Esophagus muscularis mucosa (tissue), 4 donors: ENCODE measurements around the gene RYR1. TPM values are rescaled to one million over a fixed set of nuclear protein-coding genes. Genes with fewer than 3 reads are reported as not detected.

ENCODE experiments used
- DNase-seq: peaks from one replicate; pipeline ENCODE4 v3.0.0-alpha.2; 2017; ENCODE audit errors: extremely low spot score
- H3K27ac ChIP-seq, 4 donors: fragments of 200-600 bp; sonication (generic); replicated peaks in 1 of 4; 1 replicate in 3 of 4; 2 replicates in 1 of 4; pipeline ENCODE4 v1.5.1; 2016 to 2019; ENCODE audit warnings: mild to moderate bottlenecking in 1 of 4
- H3K27me3 ChIP-seq, 4 donors: fragments of 200-600 bp; sonication (generic); one replicate each; pipeline versions ENCODE4 v1.5.1 to v1.6.0; 2016 to 2019
- H3K36me3 ChIP-seq, 4 donors: fragments of 200-600 bp; sonication (generic); one replicate each; pipeline ENCODE4 v1.5.1; 2016 to 2019
- H3K4me1 ChIP-seq, 4 donors: fragments of 200-600 bp; sonication (generic); one replicate each; pipeline ENCODE4 v1.5.1; 2016 to 2019
- H3K4me3 ChIP-seq, 4 donors: fragments of 200-600 bp; sonication (generic); 1 replicate in 2 of 4; 2 replicates in 2 of 4; pipeline ENCODE4 v1.5.1; 2016 to 2019; ENCODE audit warnings: mild to moderate bottlenecking in 4 of 4, moderate library complexity in 1 of 4
- H3K9me3 ChIP-seq, 4 donors: fragments of 200-600 bp; sonication (generic); 1 replicate in 3 of 4; 2 replicates in 1 of 4; pipeline ENCODE4 v1.5.1; 2016 to 2019
- CTCF ChIP-seq, 3 experiments: fragments of 200-600 bp in 2 of 3; fragments of 450-650 bp in 1 of 3; sonication (generic) in 2 of 3; IDR thresholded peaks; one replicate each; pipeline ENCODE4 v1.5.1; 2017 to 2019; ENCODE audit warnings: antibody characterized with exemption in 3 of 3, mild to moderate bottlenecking in 2 of 3, moderate library complexity in 1 of 3
- EP300 ChIP-seq: sonication (generic); formaldehyde crosslinking; IDR thresholded peaks from one replicate; pipeline ENCODE4 v1.6.1; 2017; ENCODE audit warnings: antibody characterized with exemption
- POLR2A ChIP-seq: fragments of 450-650 bp; IDR thresholded peaks from one replicate; pipeline ENCODE4 v1.6.1; 2017; ENCODE audit warnings: antibody characterized with exemption, moderate library complexity, mild to moderate bottlenecking, low read depth
- POLR2AphosphoS5 ChIP-seq, 2 donors: sonication (generic); formaldehyde crosslinking; IDR thresholded peaks; one replicate each; pipeline ENCODE4 v1.6.1; 2017; ENCODE audit warnings: antibody characterized with exemption in 2 of 2
- WGBS: methylation state at CpG from one replicate; pipeline ENCODE4 v1.1.5; 2018; 5-methylcytosine and 5-hydroxymethylcytosine counted together
- intact Hi-C: fragments of 100-400 bp; cut with DNase I; formaldehyde crosslinking; loops from one replicate; pipeline ENCODE4 v1.15.1; 2023
- total RNA-seq, 4 donors: library from RNA; depleted of rRNA; stranded (reverse); fragments of >200 nt; gene quantifications; one replicate each; pipeline versions ENCODE4 v1.1.0 to v1.2.1, GENCODE V29; 2016

The RYR1 gene
- total RNA-seq, 4 donors from 2014 or later, result 0.99 to 4.0 (median 2.7) TPM

- Histone ChIP-seq H3K4me3 (no peak overlapping the region), H3K9me3 (no peaks in the 10 kb centered on the region), H3K27me3 (no peaks in the 10 kb centered on the region), H3K36me3 (peaks cover 16 to 69% (median 60%) of the 10 kb centered on the region in 4 donors), H3K27ac (peak overlapping the region; percentile 2 to 67 (median 48)), H3K4me1 (peaks cover 20 to 32% (median 27%) of the 10 kb centered on the region in 4 donors)
- intact Hi-C loops, result loop anchor here (2.0 to 10.0 kb wide), 4 partner anchors 91 to 233 kb away; partner anchors contain the start of genes ECH1 and FAM98C
- TF ChIP-seq EP300 (no peak), POLR2A (no peak), POLR2AphosphoS5 (IDR thresholded peaks at IDR 0.05) (no peak), CTCF (IDR thresholded peaks at IDR 0.05) (no peak)
- WGBS, result 78% methylated on average over 15 of the region's 17 CpGs
- no peak for DNase-seq
Measured at GRCh38 chr19:38635483-38636399, 202.2 kb downstream of the RYR1 start.

Other genes with a start within 250 kb of the RYR1 start
- under 1 TPM in 2 of 4 donors, not detected in 2; 0.17 to 0.83 TPM for gene DPF1, start 209.5 kb upstream of the RYR1 start, total RNA-seq
- gene PPP1R14A, start 177.3 kb upstream of the RYR1 start, total RNA-seq, result 100 to 1,000 TPM; 217 to 794 (median 445) TPM
- gene SPINT2, start 169.1 kb upstream of the RYR1 start, total RNA-seq, result 10 to 100 TPM in 3 of 4 donors, 1 to 10 TPM in 1; 5.0 to 13.4 (median 11.4) TPM
- 1 to 10 TPM; 7.8 to 8.6 (median 8.1) TPM for gene C19orf33, start 129.4 kb upstream of the RYR1 start, total RNA-seq
- 10 to 100 TPM; 10.8 to 26.5 (median 21.5) TPM for gene YIF1B, start 117.7 kb upstream of the RYR1 start, total RNA-seq
- 10 to 100 TPM in 1 of 4 donors, 1 to 10 TPM in 3; 2.3 to 13.0 (median 4.2) TPM for gene KCNK6, start 113.8 kb upstream of the RYR1 start, total RNA-seq
- 1 to 10 TPM; 2.3 to 6.6 (median 3.4) TPM for gene CATSPERG, start 97.9 kb upstream of the RYR1 start, total RNA-seq
- 100 to 1,000 TPM; 145 to 259 (median 212) TPM for gene PSMD8, start 59.1 kb upstream of the RYR1 start, total RNA-seq
- 1 to 10 TPM in 1 of 4 donors, under 1 TPM in 2, not detected in 1; 0.33 to 2.2 (median 0.91) TPM for gene GGN, start 45.7 kb upstream of the RYR1 start, total RNA-seq
- under 1 TPM; 0.46 to 0.83 (median 0.59) TPM for gene SPRED3, start 45.0 kb upstream of the RYR1 start, total RNA-seq
- 10 to 100 TPM; 16.2 to 22.0 (median 19.7) TPM for gene FAM98C, start 30.6 kb upstream of the RYR1 start, total RNA-seq
- gene RASGRP4, start 7.5 kb upstream of the RYR1 start, total RNA-seq, result 1 to 10 TPM; 3.2 to 7.8 (median 4.4) TPM
- gene MAP4K1, start 184.3 kb downstream of the RYR1 start, total RNA-seq, result 1 to 10 TPM; 1.2 to 4.5 (median 3.1) TPM
- gene EIF3K, start 185.5 kb downstream of the RYR1 start, total RNA-seq, result 100 to 1,000 TPM; 333 to 570 (median 446) TPM
- 100 to 1,000 TPM; 416 to 816 (median 598) TPM for gene ACTN4, start 214.0 kb downstream of the RYR1 start, total RNA-seq